SJSA1 (cell line): ENCODE data around the gene ACSL5. TPM values are rescaled to one million over a fixed set of nuclear protein-coding genes. Genes with fewer than 3 reads are reported as not detected.
"Not testable (repeated sequence)": the region's sequence is repeated elsewhere in the genome, so short reads cannot be mapped to it uniquely, and the experiment has no call there.

ENCODE experiments used
- DNase-seq, 2 experiments: peaks; one replicate each; pipeline ENCODE4 v3.0.0-alpha.2; 2015 to 2020; ENCODE audit warnings: low spot score in 2 of 2, low read depth in 1 of 2
- H3K27ac ChIP-seq: fragments of 250-450 bp; sonication (Bioruptor Pico); 2 replicates; pipeline ENCODE4 v1.5.1; 2020; ENCODE audit warnings: mild to moderate bottlenecking, moderate library complexity
- H3K27me3 ChIP-seq: fragments of 250-450 bp; sonication (Bioruptor Pico); replicated peaks from 2 replicates; pipeline ENCODE4 v1.5.1; 2020; ENCODE audit warnings: mild to moderate bottlenecking, moderate library complexity
- H3K36me3 ChIP-seq: fragments of 250-450 bp; sonication (Bioruptor Pico); 2 replicates; pipeline ENCODE4 v1.5.1; 2020; ENCODE audit warnings: mild to moderate bottlenecking
- H3K4me1 ChIP-seq: fragments of 250-450 bp; sonication (Bioruptor Pico); replicated peaks from 2 replicates; pipeline ENCODE4 v1.6.1; 2021; ENCODE audit warnings: mild to moderate bottlenecking
- H3K4me3 ChIP-seq: fragments of 250-450 bp; sonication (Bioruptor Pico); 2 replicates; pipeline ENCODE4 v1.5.1; 2020; ENCODE audit warnings: mild to moderate bottlenecking
- H3K9me3 ChIP-seq: fragments of 250-450 bp; sonication (Bioruptor Pico); replicated peaks from 2 replicates; pipeline ENCODE4 v1.5.1; 2020; ENCODE audit warnings: mild to moderate bottlenecking
- total RNA-seq: library from RNA; depleted of rRNA; stranded (reverse); fragments of >200 nt; shearing (Covaris generic); gene quantifications from 2 replicates; pipeline ENCODE4 v1.2.3, GENCODE V29; 2014

The ACSL5 gene
- total RNA-seq, 1 experiment from 2014 or later = 3.2 TPM

- Histone ChIP-seq H3K9me3 (no peaks in the 10 kb centered on the region), H3K4me3 (no peak overlapping the region), H3K4me1 (0 out of 2 replicates have a peak, but pooled peaks cover 7% of the 10 kb centered on the region), H3K36me3 (peaks cover 5% of the 10 kb centered on the region; the same call in 1 of the 2 replicates), H3K27ac (no peak overlapping the region), H3K27me3 (no peaks in the 10 kb centered on the region)
- DNase-seq = no peak
Measured at GRCh38 chr10:112454910-112455779, 81.2 kb downstream of the ACSL5 start.

GRCh38 chr10:112456533-112456932 lies 82.6 kb downstream of the ACSL5 start:
- Histone ChIP-seq H3K4me1 (peaks cover 12% of the 10 kb centered on the region), H3K27ac (no peak overlapping the region), H3K9me3 (no peaks in the 10 kb centered on the region), H3K27me3 (no peaks in the 10 kb centered on the region), H3K36me3 (peaks cover 14% of the 10 kb centered on the region), H3K4me3 (no peak overlapping the region)
- DNase-seq = no peak

GRCh38 chr10:112460366-112460765 lies 86.5 kb downstream of the ACSL5 start:
- Histone ChIP-seq H3K9me3 (no peaks in the 10 kb centered on the region; the same call in 1 of the 2 replicates), H3K27me3 (no peaks in the 10 kb centered on the region), H3K4me1 (peaks cover 16% of the 10 kb centered on the region), H3K4me3 (no peak overlapping the region), H3K27ac (no peak overlapping the region), H3K36me3 (peaks cover 34% of the 10 kb centered on the region)
- DNase-seq = no peak

- Histone ChIP-seq H3K27me3 (no peaks in the 10 kb centered on the region), H3K9me3 (no peaks in the 10 kb centered on the region; the same call in 1 of the 2 replicates), H3K36me3 (peaks cover 41% of the 10 kb centered on the region), H3K27ac (peak overlapping the region; percentile 59), H3K4me3 (no peak overlapping the region), H3K4me1 (peaks cover 10% of the 10 kb centered on the region)
- peak in 1 of 2 experiments; percentile 30 for DNase-seq
Measured at GRCh38 chr10:112461029-112461887, 87.3 kb downstream of the ACSL5 start.

GRCh38 chr10:112464074-112464473 lies 90.2 kb downstream of the ACSL5 start:
- not testable (repeated sequence) for H3K4me3 ChIP-seq, H3K27me3 ChIP-seq, H3K27ac ChIP-seq, DNase-seq, H3K4me1 ChIP-seq, H3K9me3 ChIP-seq
- H3K36me3 ChIP-seq = peaks cover 50% of the 10 kb centered on the region

GRCh38 chr10:112465299-112465883 lies 91.5 kb downstream of the ACSL5 start:
- Histone ChIP-seq H3K27me3 (no peaks in the 10 kb centered on the region), H3K4me3 (no peak overlapping the region), H3K9me3 (no peaks in the 10 kb centered on the region; the same call in 1 of the 2 replicates), H3K27ac (no peak overlapping the region), H3K4me1 (peaks cover 10% of the 10 kb centered on the region), H3K36me3 (peaks cover 45% of the 10 kb centered on the region)
- DNase-seq = no peak

GRCh38 chr10:112466802-112467201 lies 92.9 kb downstream of the ACSL5 start:
- no peak overlapping the region for H3K4me3 ChIP-seq
- H3K27ac ChIP-seq = no peak overlapping the region
- peaks cover 35% of the 10 kb centered on the region for H3K36me3 ChIP-seq
- H3K9me3 ChIP-seq = no peaks in the 10 kb centered on the region; the same call in 1 of the 2 replicates
- H3K27me3 ChIP-seq = no peaks in the 10 kb centered on the region
- DNase-seq = no peak
- H3K4me1 ChIP-seq = peaks cover 1% of the 10 kb centered on the region

- Histone ChIP-seq H3K27ac (no peak overlapping the region), H3K4me1 (no peaks in the 10 kb centered on the region), H3K9me3 (no peaks in the 10 kb centered on the region; the same call in 1 of the 2 replicates), H3K36me3 (peaks cover 31% of the 10 kb centered on the region), H3K27me3 (no peaks in the 10 kb centered on the region), H3K4me3 (no peak overlapping the region)
- DNase-seq = no peak
Measured at GRCh38 chr10:112467541-112468075, 93.7 kb downstream of the ACSL5 start.

- peak in 1 of 2 experiments; percentile 42 for DNase-seq
- H3K27me3 ChIP-seq = no peaks in the 10 kb centered on the region
Measured at GRCh38 chr10:112471878-112472487, 98.1 kb downstream of the ACSL5 start.

GRCh38 chr10:112475575-112476218 lies 101.8 kb downstream of the ACSL5 start:
- no peaks in the 10 kb centered on the region for H3K36me3 ChIP-seq
- peak in 1 of 2 experiments; percentile 17 for DNase-seq
- H3K4me1 ChIP-seq = peaks cover 7% of the 10 kb centered on the region
- no peaks in the 10 kb centered on the region for H3K9me3 ChIP-seq
- H3K4me3 ChIP-seq = no peak overlapping the region
- H3K27me3 ChIP-seq = no peaks in the 10 kb centered on the region
- peak overlapping the region; percentile 2; the same call in 1 of the 2 replicates for H3K27ac ChIP-seq

More at GRCh38 chr10:112471878-112472487, 98.1 kb downstream of the ACSL5 start:
- H3K9me3 ChIP-seq = no peaks in the 10 kb centered on the region
- peaks cover 5% of the 10 kb centered on the region; the same call in 1 of the 2 replicates for H3K36me3 ChIP-seq
- H3K27ac ChIP-seq = no peak overlapping the region
- H3K4me1 ChIP-seq = peaks cover 7% of the 10 kb centered on the region
- H3K4me3 ChIP-seq = no peak overlapping the region
